ENCODE results near the gene ZNF346.
"Not testable (repeated sequence)": the region's sequence is repeated elsewhere in the genome, so short reads cannot be mapped to it uniquely, and the experiment has no call there.

GRCh38 chr5:176984176-176984575 is 38.3 kb upstream of the ZNF346 start:
- TF ChIP-seq POLR2A (IDR thresholded peaks at IDR 0.05; ENCODE audit: low read length); GATA1 (IDR thresholded peaks at IDR 0.05; ENCODE audit: low read depth, low read length): not testable (repeated sequence)
